Stimulated activated CD4-positive, alpha-beta T cell treated with anti-CD3 and anti-CD28 coated beads, Interleukin-2, amount 100 ng/mL, for 4 hours (primary cell): ENCODE measurements around the gene FAM107A.

ENCODE experiments used
- DNase-seq: peaks from one replicate; pipeline ENCODE4 v3.0.0-alpha.2; 2020; ENCODE audit warnings: low read depth

FAM107A gene

DNA sequence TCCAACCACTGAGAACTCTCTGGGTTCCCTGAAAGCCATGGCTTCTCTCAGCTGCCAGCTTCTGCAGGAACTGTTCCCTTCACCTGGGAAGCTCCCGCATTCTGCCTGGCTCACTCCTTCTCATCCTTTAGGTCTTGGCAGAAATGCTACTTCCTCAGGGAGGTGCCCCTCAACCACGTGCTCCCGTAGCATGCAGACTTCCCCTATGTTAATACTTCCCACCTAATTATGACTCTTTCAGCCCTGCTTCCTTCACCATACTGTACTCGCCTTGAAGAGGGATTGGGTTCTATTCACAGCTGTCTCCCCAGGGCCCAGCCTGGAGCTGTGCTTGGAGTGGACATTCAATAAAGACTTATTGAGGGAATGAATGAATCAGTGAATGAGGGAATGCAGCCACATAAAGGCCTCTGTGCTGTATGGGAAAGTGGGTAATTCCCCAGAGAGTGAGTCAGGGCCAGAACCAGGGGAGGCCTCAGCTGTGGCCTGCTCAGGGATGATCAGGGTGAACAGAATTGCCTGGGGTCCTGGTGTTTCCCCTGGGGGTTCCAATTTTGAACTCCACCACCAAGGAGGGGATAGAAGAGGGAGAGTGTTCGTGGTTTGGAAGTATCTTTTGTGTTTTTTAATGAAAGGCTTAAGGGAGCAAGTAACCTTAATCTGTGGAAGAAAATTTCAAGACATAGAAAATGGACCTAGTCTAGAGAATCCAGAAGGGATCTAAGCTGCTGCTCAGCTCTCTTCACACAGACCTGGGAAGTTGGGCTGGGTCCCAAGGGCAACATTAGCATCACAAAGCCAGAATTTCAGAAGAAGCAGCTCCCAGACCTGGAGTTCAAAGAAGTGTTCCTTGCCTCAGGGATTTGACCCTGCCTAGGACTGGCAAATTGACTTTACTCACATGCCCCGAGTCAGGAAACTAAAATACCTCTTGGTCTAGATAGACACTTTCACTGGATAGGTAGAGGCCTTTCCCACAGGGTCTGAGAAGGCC is 14.6 kb upstream of the FAM107A start:
- DNase-seq = no peak

DNA sequence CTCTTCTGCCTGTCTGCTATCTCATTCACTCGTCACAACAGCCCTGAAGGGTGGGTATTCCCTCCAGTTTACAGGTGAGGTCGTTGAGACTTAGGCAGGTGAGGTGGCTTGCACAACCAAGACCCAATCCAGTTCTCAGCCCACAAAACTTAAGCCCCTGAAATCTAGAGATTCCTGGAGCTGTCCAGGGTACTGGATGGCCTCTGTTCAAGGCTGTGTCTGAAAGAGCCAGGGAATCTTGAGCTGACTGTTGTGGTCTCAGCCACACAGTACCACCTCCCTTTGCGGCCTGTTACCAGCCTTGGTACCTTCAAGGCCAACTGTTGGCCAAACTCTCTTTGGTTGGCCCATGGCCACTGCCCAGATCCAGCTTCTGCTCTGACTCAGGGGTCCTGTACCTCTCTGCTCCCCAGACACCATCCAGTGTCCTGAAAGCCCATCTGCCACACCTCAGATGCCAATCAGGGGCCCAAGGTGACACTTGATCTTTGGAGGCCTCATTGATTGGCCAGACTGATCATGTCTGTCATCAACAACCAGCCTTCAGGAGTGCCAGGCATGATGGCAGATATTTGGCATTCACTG is 10.9 kb upstream of the FAM107A start:
- DNase-seq = no peak

DNA sequence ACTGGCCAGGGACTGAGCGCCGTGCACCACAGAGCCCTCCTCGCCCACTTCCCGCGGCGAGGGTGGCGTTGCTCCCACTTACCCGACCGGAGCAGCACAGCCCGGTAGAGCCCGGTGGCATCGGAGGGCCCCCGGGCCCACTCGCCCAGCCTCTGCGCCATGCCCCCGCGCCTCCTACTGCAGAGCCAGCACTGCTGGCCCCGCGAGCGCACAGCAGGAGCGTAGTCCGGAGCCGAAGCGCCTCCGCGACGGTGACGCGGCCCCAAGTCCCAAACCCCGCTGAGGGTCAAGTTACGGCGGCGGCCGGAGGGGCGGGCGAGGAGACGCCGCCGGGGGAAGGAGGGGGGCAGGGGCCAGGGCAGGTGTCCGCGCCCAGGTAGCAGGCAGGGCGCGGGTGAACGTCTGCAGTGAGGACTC is 9.6 kb upstream of the FAM107A start:
- no peak for DNase-seq

DNA sequence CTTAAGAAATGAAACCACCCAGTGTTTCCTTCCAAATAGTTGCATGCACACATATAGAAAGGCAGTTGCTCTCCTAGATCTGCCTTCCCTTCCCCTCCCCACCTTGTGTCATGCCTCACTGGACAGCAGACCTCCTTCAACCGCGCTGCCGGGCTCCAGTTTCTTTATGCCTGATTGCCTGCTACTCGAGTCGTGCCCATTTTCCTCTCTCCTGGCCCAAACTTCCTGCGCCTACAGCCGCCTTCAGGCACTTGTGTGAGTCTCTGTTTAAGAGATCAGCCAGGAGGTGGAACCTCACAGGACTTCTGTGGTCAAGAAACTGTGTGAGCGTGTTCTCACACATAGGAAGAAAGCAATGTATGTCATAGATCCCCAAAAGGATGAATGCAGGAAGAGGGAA is 8.8 kb upstream of the FAM107A start:
- DNase-seq = no peak

DNA sequence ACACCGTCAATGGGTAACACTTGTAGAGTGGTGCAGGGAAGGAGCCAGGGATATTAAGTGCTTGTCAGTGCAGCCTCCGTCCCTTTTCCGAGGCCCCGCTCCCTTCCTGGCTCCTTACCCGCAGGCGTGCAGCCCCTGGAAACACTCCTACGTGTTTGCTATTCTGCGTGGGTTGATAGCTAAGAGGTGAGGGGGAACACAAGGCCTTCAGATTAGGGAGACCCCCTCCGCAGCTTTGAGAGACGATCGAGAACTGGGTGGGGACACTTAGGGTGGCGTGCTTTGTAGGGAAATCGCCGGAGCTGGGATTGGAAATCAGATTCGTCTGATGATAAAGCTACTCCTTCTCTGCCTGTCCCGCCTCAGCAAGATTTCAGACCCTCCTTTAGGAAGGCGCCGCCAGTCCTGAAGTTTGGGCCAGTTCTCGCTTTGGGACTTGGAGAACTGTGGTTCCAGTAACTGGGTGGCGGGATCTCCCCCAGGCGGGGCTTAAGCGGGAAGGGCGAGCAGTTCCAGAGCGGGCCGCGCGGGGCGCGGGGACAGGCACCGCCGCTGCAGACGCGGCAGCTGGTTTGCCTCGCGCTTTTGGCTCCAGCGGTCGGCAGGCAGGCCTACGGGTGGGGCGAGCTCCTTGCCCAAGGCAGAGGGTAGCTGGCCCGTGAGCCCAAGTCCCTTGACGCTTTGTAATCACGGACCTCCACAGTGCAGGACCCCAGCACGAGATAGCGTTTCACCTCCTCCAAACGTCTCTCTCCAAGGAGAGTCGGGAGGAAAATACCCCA is 8.0 kb upstream of the FAM107A start:
- peak; percentile 22 for DNase-seq

DNA sequence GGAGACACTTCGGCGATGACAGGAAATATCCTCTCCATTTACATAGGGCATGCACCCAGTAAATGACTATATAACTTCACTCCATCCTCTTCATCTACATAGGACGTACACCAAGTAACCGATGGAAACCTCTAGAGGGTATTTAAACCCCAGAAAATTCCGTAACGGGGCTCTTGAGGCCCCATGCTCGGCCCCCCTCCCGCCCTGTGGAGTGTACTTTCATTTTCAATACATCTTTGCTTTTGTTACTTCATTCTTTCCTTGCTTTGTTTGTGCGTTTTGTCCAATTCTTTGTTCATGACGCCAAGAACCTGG is 7.5 kb upstream of the FAM107A start:
- no peak for DNase-seq

DNA sequence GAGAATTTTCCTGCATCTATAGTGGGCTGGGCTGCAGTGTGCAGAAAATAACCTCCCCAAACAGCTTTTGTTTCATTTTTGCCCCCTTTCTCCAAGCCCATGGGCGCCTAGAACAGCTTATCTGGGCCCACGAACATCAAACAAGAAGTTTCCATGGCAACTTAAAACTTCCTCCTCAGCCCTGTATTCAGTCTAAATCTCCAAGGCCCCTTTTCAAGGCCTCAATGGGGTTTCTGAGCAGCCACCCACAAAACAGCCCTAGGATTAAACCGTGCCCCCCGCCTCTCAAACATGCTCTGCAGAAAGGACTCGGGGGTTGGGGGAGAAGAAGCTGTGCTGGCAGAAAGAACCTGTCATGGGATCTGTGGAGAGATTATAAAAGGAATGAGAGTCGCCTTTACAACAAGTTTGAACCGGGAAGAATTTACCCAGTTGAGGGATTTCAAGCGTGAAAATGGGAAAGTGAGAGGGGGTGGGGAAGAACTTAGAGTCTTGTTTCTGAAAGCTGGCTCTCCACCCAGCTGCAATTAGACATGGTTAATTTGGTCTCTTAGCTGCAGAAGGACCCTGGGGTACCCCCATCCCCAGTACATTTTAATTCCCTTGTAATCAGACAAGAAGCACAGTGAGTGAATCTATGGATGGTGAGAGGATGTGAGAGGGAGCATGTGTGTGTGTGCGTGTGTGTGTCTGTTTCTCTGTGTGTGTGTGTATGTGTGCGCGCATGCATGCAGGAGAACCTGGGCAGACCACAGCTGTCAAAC is 4.3 kb upstream of the FAM107A start:
- DNase-seq = no peak

DNA sequence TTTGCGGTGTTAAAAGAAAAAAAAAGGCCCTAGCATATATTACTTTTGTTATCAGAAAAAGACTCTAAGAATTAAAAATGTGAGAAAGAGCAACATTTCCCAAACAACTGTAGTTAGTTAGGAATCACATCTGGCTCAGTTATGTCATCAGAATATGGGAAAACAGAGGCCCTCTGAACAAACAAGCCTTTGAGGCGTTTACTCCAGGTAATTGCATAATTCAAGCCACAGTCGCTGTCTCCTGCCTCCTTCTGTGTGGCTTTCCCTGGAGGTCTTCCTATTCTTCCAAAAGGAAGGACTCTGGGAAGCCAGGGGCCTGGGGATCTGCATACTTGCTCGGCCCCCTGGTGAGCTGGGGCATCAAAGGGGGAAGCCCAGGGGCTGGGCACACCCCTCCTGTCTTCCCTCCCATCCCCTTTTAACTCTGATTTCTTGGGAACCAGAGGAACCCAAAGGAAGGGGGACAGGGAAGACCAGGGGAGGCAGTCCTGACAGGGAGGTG is 3.7 kb upstream of the FAM107A start:
- DNase-seq = no peak

DNA sequence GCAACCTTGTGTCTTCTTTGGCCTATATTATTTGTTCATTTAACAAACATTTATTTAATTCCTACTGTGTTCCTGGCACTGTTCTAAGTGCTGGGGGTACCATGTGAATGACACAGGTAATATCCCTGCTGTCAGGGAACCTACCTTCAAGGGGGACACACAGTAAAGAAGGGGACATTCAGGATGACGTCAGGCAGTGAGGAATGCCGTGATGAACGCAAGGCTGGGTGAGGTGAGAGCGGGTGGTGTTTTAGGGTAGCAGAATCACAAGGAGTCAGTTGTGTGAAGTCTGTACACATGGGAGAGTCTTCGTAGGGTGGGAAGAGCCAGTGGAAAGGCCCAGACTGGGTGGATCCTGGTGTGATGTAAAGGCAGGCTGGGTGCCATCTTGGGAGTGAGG is 1.7 kb upstream of the FAM107A start:
- DNase-seq = no peak

DNA sequence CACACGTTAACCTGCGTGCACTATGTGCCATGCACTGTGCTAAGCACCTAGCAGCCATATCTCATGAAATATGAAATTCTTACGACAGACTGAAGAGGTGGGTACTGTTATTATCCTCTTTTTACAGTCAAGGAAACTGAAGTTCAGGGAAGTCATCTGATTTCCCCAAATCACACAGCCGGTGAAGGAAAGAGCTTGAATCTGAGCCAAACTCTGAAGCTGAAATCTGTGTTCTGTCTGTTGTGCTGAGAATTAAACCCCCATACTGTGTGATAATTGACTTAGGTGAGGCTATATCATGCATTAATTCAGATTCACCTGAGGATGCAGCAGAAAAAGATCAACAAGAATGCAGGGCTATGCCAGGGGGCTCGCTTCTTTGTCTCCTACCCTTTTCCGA is 475 bp downstream of the FAM107A start:
- no peak for DNase-seq

DNA sequence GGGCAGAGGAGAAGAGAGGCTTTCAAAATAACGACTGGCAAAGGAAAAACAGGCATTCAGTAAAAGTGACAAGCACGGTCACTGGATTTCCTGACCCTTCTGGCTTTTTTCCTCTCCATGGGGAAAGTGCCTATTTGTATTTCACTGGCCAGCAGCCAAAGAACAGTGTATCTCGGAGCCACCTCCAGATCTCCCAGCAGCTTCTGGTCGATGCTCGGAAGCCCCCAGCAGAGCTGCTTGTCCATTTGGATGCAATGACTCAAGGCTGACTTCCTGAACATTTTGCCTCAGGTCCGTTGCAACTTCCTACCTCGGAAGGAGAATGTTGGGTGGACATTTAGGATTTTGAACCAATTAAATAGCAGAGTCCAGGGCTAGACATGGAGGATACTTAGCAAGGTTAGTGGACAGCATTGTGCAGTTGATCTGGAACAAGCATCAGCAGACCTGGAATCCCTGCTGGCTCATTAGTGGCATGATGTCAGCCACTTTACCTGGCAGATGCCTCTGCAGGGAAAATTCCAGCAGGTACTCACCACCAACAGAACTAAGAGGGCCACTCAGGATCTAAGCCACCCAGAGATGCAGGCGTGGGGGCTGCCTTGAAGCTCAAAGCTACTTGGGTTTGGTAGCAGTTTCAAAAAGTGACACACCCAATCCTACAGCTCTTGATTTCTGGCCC is 1.1 kb downstream of the FAM107A start:
- DNase-seq = no peak

DNA sequence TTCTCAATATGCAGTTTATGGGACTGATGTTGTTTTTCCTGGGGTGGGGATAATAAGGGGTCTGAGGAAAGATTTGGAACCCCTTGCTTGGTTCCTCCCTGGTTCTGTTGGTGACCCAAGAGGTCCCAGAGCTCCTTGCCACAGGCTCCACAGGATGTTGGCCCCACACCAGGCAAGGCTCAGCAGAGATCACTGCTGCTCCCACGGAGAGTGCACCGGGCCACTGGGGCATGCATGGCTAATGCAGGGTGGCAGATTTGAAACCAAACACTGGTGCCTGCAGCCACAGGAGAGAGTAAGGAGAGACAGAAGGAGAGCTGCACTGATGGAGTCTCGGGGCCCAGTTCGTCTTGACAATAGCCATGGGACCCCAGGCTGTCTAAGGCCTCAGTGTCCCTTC is 2.5 kb downstream of the FAM107A start:
- DNase-seq = no peak

DNA sequence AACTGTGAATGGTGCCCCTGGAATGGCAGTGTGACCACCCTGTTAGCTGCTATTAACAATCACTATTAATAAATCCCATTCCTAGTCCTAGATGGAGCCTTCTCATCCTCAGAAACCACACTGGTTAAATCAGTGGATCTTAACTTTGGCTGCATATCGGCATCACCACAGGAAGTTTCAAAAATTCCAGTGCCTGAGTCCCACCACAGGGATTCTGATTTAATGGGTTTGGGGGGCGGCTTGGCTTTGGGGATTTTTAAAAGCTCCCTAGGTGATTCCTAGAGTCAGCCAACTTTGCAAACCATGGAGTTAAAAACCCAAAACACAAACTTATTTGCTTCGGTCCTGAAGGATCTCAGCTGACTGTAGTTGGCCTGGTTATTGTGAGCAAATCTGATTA is 3.1 kb downstream of the FAM107A start:
- no peak for DNase-seq

DNA sequence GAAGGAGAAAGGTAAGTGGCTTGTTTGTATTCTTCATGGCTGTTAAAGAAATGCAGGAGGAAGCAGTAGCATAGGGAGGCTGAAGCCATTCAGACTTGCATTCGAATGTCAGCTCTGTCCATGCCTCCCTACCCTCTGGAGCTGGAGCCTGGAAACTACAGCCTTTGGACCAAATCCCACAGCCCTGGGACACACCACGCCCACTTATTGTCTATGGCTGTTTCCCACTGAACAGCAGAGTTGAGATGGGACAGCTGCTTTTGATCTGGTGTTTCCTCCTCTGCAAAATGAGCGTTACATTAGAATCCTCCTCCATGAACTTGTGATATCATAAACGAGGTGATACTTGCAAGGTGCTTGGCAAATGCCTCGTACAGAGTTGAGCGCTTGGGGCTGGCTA is 3.6 kb downstream of the FAM107A start:
- DNase-seq = no peak

DNA sequence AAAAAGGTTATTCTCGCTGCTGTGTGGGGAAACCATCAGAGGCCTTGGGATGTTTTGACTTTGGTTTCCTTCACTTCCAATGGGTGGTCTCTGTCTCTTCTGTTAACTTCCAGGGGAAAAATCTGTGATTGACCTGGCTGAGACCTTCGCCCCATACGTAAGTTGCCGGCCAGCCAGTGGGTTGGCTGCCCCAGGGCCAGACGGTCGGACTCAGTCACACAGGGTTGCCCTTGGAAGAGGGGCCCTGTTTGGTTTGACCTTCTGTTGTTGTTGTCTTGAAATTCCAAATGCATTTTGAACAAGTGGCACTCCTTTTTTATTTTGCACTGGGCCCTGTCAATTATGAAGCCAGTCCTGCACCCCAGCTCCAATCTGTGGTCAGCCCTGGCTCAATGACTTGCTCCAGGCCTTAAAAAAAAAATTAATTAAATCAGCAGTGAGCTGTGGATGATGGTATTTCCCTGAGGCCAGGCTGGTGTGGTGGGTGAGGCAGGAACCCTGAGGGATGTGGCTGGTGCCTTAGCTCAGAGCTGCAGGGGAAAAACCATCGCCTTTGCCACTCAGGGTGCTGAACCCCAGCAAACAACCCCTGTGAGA is 4.5 kb downstream of the FAM107A start:
- DNase-seq = no peak

DNA sequence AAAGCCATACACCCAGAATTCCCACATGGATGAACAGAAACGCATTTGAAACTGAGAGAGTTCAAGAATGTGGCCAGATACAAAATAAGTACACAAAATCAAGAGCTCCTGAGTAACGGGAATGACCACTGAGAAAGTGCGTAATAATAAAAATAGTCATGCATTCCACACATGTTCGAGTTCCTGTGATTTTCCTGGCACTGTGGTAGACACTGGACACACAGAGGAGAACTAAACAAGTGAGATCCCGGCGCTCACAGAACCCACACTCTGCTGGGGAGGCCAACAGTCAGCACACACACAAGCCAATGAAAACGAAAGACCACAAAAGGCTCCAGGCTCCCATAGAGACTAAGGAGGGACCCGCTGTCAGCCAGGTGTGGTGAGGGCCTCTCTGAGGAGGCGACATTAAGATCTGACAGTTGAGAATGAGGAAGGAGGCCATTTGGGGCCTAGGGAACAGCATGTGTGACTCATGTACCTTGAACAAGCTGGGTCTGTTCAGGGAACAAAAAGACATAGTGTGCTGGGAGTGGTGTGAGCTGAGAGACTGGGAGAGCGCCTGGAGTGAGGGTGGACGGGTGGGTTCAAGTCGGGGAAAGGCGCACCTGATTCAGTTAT is 5.1 kb downstream of the FAM107A start:
- no peak for DNase-seq

DNA sequence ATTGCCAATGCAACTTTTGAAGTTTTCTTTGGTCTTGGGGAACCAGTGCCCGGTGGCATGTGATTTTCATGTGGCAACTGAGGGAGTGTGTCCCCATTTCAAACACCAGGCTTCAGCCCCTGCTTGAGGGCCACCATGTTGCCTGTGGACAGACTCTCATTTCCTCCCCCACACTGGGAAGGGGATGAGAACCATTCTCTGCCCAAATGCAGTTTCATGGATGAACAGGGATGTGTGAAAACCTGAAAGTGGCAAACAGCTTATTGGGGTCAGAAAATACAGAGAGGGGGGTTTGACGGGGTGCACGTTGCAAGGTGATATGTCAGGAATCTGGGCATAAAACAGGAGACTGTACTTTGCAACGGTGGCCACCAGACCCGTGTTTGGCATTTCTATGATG is 6.3 kb downstream of the FAM107A start:
- DNase-seq = no peak

DNA sequence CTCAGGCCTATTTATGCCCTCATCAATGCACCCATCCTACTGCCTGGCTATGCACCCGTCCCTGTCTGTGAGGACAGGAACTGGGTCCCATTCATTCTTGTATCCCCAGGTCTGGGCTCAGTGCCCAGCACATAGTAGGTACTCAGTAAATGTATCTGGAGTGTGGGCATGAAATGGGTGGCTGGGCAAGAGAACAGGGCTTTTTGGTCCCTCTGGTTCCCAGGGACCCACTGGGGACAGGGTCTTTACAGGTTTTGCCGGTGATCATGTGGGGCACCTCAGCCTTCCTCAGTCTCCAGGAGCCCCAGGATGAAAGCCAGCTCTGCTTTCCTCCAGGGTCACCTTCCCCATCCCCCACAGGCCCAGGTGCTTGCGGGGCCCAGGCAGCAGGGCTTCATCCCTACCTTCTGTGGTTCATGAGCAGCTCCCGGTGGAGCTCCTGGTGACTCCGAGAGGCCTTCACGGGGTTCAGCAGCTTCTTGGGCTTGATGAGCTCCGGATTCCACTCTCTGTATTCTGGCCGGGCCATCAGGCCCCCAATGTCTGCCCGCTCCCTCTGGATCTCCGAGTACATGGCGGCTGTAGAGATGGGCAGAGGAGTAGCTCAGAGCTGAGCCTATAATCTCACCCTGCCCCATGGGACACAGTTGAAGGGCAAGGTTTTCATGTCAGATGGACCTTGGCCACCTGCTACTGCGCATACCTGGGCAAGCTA is 7.7 kb downstream of the FAM107A start:
- DNase-seq = no peak

DNA sequence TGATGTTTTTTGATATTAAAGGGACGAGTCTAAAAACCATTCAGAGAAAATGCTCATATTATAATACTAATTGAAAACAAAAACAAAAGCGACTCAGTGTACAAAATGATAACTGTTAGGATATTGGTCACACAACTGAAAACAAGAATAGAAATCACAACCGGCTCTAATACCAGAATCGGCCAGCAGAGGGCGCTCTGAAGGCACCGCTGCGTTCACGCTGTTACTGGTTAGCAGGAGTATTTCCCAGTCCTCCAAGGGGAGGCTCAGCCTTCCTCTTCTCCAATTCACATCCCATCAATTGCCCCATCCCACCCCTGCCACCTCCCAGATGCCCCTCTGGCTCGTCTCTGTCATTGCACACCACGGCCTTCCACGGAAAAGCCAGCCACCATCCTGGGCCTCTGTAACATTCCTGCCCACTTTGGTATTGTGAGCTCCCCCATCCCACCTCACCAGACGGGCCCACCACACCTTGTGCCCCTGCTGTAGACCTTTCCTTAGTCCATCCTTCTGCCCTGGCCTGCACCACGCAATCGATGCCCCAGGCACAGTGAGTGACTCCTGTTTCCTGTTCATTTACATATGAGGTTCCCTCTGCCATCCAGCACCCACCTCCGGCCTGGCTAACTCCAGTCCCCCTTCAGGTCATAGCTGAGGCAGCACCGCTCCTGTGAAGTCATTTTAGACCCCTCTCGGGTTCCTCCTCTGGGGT is 8.5 kb downstream of the FAM107A start:
- DNase-seq = peak; percentile 51

DNA sequence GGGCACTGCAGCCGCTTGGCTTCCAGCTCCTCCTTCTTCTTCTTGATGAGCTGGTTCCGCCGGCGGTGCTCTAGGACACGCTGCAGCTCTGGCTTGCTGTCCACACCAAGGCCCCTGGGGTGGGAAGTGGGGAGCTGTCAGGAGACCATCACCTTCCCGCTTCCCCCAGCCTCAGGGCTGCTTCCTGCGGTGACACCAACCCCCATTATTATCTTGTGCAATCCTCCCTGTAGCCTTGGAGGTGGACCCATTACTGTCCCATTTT is 10.0 kb downstream of the FAM107A start:
- no peak for DNase-seq
